Breast epithelium (tissue), 3 donors: Measurements from ENCODE around the gene URB1.

Experiments
- POLR2A ChIP-seq: fragments of 450-650 bp; IDR thresholded peaks from one replicate; pipeline ENCODE4 v1.6.1; 2016; ENCODE audit warnings: antibody characterized with exemption, mild to moderate bottlenecking, moderate library complexity
- POLR2AphosphoS5 ChIP-seq, 3 donors: sonication (generic); formaldehyde crosslinking; IDR thresholded peaks; one replicate each; pipeline ENCODE4 v1.6.1; 2017; ENCODE audit warnings: antibody characterized with exemption in 3 of 3
- TF ChIP-seq, protein P1 (sequence below), 3 donors: fragments of 450-650 bp; IDR thresholded peaks; one replicate each; pipeline ENCODE4 v1.5.1; 2016 to 2017; ENCODE audit warnings: antibody characterized with exemption in 3 of 3, mild to moderate bottlenecking in 3 of 3, moderate library complexity in 3 of 3

DNA sequence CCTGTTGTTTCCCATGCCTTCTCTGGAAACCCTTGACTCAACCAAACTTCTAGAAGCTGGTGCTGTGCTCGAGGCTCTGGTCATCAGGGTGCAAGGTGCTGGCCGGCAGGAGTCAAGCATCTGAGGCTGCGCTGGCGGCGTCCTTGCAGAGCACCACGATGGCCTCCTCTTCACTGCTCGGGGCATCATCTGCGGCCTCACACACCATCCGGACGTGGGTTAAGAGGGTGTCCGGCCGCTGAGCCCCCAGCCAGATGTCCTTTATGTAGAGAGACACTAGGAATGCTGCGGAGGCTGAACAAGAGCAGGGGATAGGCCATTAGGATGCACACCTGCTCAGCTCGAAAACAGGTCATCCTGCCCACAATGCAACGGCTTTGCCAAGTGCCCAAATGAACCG is 78.0 kb downstream of the URB1 start:
- TF ChIP-seq POLR2AphosphoS5 (IDR thresholded peaks at IDR 0.05): no peak
- TF ChIP-seq, protein P1, sequence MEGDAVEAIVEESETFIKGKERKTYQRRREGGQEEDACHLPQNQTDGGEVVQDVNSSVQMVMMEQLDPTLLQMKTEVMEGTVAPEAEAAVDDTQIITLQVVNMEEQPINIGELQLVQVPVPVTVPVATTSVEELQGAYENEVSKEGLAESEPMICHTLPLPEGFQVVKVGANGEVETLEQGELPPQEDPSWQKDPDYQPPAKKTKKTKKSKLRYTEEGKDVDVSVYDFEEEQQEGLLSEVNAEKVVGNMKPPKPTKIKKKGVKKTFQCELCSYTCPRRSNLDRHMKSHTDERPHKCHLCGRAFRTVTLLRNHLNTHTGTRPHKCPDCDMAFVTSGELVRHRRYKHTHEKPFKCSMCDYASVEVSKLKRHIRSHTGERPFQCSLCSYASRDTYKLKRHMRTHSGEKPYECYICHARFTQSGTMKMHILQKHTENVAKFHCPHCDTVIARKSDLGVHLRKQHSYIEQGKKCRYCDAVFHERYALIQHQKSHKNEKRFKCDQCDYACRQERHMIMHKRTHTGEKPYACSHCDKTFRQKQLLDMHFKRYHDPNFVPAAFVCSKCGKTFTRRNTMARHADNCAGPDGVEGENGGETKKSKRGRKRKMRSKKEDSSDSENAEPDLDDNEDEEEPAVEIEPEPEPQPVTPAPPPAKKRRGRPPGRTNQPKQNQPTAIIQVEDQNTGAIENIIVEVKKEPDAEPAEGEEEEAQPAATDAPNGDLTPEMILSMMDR (IDR thresholded peaks at IDR 0.05): no peak
- TF ChIP-seq POLR2A: no peak
